HG02973 (cell line): ENCODE data around the gene MASP1.

ENCODE experiments used
- ATAC-seq: cut with Tn5 transposase; IDR thresholded peaks from one replicate; pipeline ENCODE4 v1.9.1; 2021; ENCODE audit warnings: moderate library complexity; ENCODE audit not compliant: unreplicated experiment

MASP1 gene

DNA sequence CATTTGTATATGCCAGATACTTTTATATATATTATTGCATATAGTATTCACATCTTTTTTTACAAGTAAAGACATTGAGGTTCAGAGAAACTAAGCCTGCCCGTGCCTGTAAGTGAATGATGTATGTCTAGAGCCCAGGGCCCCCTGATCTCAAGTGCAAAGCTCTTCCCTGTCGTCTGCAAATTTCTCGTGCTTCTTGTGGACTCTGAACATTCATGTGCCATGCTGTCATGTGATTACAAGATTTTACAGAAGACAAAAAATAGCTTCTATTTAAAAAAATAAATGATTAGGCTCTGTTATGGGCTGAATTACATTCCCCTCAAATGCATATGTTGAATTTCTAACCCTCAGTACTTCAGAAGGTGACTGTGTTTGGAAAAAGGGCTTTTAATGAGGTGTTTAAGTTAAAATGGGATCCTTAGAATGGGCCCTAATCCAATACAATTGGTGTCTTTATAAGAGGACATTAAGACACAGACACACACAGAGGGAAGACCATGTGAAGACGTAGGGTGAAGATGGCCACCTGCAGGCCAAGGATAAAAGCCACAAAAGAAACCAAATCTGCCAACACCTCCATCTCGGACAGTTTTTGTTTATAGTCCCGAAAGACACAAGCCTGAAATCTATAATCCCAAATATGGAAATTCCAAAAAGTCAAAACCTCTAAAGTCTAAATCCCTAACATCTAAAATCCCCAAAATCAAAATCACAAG, 3.9 kb upstream of the MASP1 start:
- ATAC-seq = no peak

DNA sequence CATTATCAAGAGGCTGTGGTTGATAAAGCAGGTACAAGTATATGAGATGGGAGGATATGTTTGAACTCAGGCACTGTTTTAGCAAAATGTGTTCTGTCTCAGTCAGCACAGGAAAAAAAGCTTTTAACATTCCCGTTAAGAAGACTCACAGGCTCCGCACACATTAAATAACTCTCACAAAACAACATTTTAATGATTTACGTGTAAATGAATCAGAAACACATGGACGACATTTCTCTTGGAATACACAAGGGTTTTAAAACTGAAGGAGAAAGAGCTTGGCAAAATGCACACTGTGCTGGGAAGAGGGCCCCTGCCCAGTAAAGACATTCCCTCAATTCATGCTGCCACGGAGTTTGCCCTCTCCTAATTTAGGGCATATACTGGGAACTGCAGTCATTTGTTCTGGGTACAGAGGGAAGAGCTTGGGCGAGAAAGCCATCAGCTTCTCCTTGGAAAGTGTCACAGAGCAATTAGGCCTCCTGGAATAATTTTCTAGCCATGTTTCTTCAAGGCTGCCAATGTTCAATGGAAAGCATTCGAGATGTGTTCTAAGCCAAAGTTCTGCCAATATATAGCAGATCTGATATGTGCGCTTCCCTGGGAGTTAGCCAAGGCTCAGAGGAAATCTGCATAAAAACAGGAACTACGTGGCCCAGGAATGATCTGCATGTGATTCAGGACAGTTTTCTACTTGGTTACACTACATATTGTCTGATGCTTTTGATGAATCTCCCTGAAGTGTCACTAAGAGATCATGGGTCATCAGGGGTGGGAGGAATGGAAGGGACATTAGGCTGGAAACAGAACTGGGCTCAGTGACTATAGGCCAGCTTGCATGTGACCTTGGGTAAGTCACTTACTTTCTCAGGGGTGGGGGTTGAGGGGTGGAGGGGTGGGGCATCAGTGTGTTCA, 2.2 kb upstream of the MASP1 start:
- no peak for ATAC-seq

DNA sequence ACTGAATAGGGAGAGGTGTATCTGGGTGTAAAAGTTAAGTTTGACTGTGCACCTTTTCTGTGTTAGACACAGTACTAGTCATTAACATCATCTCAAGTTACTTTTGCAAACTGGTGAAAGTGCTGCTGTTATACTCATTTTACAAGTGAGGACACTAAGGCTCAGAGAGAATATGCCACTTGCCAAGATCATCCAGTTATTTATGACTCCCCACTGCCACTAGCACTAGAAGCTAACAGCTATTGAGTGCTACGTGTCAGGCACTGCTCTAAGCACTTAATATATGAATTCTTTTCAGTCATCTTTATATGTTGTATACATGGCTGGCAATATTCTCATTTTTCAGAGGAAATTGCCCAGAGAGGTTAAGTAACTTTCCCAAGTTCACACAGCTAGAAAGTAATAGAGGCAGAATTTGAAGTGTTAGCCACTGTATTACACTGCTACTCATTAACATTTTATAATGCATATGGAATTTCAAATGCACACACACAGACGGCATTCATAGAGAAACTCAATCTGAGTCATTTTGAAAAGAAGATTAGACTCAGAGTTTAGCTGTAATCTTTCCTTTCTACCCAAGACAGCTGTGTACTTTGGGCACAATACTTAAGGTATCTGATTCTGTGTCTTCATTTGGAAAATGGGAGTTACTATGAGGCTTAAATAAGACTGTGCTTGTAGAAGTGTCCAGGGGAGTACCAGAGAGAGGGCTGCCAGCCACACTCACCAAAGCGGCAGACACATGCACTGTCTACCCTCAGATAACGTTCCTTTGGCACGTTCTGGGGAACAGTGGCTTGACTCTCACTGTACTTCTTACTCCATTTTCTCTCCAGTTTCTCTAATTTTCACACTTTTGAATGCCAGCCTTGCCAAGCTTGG, 1.3 kb upstream of the MASP1 start:
- ATAC-seq = no peak

DNA sequence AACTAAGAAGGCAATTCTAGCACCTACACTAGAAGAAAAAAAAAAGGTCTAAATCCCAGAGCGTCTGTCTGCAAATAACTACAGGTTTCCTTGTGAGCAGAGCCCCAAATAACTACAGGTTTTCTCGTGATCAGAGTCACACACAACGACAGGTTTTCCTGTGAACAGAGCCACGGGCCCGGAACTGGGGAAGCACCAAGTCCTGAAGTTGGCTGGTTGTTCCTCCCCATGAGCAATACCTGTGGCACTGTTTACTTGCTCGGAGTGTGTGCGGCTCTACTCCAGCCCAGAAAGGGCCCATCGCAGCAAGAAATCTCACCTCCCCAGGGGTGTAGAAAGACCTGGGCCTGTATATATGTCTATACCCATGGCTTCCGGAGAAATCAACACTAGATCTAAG, 644 bp upstream of the MASP1 start:
- ATAC-seq = no peak

DNA sequence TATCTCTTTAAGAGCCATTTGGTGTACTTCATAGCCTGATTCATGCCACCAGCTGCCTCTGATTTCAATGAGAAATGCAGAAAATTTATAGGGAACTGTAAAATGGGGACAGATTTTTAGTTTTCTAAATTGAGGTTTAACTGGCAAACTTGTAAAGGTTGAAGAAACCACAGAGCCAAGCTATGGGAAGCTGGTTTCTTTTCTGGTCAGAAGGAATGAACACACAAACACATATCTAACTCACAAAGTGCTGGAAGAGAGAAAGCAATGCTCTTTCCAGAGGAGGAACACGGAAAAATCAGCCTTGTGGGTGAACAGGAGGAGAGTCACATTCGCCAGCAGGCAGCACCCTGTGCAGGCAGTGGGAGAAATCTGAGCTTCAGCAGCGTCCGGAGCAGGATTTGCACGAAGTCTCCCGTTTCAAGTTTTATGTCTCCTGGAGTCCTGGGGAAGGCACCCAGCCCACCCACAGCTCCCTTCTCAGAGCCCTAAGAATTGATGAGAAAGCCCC, 481 bp downstream of the MASP1 start:
- ATAC-seq = no peak

DNA sequence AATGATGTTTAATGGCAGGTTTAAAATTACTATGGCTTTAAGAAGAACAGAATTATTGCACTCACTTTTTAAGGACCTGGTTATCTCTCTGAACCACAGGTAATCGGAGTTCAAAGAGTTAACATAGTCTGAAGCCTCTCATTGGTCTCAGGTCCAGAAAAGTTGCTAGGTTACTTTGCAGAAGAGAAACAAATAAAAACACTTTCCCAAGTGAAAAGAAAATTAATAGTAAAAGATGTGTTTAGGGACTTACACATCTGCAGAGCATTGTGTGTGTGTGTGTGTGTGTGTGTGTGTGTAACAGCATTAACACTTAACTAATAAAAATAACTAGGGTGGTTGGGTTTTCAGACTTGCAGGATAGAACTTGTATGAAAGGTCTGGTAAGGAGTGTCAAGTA, 1.0 kb downstream of the MASP1 start:
- ATAC-seq = no peak

DNA sequence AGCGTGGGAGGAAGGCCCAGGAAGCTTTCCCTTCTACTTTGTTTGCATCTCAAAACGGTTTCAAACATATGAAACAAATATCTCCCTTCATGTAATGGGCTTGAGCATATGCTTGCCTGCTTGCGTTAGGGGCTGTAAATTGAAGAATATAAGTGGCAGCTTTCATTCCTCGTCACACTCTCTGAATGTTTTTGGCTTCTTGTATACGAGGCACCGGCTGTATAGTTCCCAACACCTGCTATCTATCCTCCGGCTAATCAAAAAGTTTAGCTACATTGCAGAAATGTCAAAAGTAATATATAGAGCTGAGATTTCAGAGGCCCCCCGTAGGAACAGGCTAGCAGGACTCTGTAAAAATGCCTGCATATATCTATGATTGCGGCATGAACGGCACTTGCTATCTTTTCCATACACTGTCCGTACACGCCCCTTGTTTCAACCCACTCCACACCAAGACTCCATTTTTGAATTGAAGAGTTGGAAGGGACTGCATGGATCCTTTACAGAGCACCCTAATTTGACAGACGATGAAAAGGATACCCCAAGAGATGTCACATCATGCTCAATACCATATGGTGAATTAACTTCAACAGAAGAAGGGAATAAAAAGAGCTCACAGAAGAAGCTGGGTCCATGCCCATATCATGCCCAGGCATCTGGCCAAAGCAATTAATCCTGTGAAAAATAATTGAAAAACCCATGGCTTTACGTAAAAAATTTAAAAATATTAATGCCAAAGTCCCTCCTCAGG, 2.5 kb downstream of the MASP1 start:
- ATAC-seq = no peak

DNA sequence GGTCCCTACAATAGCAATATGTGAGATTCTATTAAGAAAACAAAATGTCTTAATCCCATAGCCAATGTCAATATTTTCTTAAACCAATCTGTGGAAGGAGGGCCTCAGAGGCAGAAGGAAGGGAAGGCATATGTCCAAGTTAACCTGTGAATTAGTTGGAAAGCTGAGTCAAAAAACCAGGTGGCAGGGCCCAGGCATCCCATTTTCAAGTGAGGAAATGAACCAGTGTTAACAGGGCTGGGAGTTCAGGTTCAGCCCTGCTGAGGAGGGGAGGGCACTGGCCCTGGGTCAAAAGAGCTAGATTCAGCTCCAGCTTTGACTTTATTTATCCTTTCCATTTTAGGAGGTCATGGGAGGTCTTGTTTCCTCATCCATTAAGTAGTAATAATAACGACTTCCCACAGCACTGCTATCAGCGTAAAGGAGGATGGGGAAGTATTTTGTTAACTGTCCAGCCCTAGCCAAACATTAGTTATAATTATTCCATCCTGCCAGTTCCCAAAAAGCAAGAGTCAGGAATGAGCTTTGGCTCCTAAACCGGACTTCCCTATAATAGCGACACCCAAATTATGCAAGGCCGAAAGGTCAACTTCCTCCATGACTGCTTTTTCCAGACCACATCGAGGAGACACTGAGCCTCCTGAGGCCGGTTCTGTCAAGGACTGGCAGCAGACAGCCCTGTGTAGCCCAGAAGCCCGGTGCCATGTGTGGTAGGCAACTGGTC, 3.2 kb downstream of the MASP1 start:
- ATAC-seq = no peak

DNA sequence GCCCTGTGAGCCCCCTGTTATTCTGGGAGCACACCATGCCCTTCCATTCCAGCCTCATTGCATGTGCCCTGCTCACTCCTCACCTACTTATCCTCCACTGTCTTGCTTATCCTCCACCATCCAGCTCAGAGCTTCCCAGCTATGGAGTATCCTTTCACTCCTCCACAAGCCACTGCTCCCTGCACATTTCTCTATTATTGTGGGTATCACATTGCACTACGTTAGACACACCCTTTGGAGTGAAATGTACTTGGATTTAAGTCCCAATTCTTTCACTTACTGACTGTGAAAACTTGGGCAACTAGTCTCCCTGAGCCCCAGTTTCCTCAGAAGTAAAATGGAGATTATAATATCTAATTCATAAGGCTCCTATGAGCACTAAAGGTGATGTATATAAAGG, 4.3 kb downstream of the MASP1 start:
- ATAC-seq = no peak

DNA sequence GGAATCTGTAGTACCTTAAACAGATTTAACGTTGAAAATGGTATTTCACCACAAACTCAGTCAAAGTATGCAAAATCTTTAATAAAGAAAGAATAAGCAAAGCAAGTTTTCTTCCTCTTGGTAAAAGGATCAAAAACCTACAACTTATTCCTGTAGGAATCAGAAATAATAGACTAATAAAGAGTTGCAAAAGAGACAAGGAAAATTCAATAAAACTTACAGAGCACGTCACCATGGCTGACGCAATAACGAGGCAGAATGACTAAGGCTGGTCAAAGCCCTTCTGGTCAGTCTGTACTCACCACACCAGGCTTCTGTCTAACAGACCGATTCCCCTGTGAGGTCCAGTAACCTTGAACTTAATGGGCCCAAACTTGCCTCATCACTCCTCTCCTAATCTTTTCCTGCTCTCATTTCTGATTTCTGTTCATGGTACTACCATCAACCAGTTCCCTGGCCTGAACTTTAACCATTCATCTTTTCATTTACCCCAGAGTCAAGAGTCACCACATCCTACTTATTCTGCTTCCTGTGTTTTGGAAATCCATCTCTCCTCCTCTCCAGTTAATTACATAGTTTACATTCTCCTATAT, 5.0 kb downstream of the MASP1 start:
- no peak for ATAC-seq

DNA sequence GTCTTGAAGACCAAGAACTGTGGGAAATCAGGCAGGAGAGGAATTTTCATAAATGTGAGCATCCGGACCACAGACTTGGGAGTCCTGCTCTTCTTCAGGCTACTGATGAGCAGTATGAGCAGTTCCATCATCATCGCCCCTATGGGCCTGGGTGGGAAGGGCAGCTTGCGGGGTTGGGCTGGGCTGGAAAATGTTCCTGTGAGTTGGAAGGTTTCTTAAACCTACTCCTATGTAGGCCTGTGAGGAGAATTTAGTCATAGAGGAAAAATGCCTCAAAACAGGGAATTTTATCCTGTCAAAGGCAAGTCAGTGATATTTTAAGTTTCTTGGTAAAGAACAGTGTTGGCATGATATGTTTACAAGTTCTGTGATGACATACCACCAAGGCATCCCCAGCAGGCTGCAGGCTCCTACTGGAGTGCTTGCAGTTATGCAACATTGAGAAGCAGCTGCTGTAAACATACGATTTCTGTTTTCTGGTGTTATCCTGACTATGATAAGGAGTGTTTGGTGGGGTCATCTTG, 10.3 kb downstream of the MASP1 start:
- no peak for ATAC-seq

DNA sequence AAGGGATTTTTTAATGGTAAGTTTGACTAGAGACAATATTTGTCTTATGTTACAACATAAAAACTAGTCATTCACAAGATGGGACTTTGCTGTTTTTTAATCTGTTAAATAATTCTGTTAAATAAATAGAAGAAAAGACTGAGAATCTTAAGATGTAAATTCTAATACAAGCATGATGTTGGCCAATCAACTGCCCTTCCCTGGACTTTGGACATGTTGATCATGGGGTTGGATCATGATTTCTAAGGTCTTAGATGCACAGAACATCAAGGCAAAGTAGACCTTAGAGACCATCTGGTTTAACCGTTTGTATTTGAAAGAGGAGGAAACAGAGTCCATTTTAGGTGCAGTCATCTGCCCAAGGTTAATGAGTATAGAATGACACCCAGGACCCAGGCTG, 10.9 kb downstream of the MASP1 start:
- ATAC-seq = no peak

DNA sequence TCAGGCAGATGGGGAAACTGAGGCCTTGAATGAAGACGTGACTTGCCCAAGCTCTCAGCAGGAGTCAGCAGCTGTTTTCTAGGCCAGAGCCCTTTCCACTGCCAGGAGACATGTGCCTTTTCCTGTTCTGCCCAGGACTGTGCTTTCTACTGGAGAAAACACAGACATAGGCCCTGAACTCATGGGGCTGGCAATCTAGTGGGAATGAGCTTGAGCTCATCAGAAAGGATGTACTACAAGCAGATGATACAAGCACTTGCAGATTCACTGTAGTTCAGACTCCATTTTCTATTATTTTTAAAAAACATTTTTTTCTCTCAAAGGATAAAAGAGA, 14.4 kb downstream of the MASP1 start:
- no peak for ATAC-seq

DNA sequence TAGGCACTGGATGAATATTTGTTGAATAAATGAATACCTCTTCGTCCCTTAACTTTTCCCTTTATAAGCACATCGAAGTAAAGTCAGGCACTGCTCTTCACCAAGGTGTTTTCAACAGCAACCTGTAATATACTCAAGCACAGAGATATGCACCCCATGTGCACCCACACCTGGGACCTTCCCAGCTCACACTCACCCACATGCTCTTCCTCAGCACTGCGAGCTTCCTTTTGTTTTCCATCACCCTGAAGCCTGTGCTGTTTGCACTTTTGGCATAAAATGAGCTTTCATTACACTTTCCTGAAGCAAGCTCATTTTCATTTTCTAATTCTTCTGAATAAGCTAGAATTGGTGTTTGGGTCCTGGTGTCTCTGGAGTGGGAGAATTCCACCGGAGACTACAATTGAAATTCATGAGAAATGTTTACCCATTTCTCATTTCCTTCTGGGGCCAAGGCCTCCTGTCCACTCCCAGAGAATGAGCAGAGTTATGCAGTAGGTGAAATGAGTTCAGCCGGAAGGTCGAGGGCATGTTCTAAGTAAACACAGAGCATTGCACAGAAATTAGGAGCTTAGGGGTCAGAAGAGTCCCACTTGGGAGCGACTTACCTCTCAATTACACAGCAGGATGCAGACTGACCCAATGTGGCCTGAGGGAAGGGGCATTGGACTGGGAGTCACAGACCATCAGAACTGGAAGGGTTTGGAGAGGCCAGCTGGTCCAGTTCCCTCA, 15.0 kb downstream of the MASP1 start:
- ATAC-seq = no peak

DNA sequence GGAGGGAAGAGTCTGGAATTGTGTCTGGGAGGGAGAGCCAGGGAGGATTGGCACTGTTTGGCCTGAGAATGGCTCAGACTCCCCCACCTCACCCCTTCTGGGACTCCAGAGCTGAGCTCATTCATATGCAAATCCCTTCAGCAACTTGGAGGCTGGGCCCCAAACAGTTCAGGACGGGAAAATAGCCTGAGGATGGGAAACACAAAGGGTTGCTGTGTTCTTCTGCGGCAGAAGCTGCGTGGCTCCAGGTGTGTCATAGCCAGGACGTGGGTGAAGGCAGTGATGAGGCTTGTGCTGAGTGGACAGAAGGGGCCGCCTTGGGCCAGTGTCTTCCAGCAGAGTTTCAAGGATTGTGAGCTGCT, 16.6 kb downstream of the MASP1 start:
- no peak for ATAC-seq

DNA sequence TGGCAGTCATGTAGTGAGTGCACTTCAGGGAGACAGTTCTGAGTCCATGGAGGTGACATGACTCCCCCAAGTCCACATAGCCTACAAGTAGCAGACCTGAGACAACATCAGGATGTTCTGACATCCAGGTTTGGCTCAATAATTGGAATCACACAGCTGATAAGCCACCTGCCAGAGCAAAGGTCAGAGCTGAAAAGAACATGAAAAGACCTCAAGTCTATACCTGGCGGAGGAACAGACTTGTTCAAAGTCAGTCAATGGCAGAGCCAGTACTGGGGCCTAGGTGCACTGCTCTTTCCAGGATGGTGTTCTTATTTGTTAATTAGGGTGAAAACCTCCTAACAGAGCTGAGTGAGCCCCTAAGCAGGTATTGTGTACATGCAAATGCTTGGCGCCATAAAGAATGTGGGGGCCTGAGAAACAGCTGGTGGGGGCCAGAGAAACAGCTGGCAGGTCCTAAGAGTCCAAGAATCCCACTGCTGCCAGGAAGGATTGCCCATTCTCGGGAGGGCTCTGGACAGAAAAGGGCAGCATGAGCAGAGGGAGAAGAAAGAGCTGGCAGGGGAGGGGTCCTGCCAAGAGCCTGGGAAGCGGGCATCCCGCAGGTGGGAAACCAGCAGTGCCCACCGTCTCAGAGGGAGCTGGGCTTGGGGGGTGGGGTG, 17.1 kb downstream of the MASP1 start:
- ATAC-seq = no peak

DNA sequence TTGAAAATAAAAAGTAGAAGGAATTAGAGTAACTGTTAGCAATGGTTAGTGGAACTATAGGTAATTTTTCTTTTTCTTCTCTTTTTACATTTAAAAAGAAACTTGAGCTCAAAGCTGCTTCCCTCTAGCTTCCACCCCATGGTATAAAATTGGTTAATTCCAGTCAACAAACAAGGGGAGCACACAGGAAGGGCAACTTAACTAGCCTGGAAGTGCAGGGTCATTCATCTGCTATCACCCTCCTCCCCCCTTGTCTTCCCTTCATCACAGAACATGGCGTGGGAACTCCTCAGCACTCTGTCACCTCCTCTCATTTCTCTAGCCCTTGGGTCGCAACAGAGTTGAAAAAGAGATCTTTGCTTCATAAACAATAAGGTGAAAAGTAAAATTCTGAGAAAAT, 20.0 kb downstream of the MASP1 start:
- no peak for ATAC-seq

DNA sequence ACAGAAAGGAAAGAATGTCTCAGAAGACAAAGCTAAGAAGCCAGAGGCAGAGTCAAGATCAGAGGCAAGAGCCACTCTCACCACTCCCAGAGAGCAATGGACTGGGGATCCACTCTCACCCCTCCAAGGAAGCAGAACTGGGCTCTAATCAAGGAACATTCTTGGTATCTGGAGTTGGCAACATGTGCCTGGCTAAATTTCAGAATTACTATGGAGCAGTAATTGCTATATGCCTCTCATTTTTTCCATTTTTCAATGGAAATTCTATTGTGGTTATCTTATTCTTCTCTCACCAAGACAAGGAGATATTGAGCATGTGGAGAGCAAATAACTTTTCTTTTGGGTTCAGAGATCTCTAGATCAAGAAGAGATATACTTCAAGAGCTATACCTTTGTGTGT, 22.1 kb downstream of the MASP1 start:
- ATAC-seq = no peak
